ENCODE data around the gene PPFIA4.

Gene PPFIA4

GRCh38 chr1:203045336-203045735 is 19.0 kb downstream of the PPFIA4 start:
- ATAC-seq (no peak), DNase-seq (no peak)
- Mint-ChIP-seq H3K4me3 (no peak overlapping the region), H3K27ac (no peak overlapping the region), H3K27me3 (no peaks in the 10 kb centered on the region), H3K9me3 (no peaks in the 10 kb centered on the region), H3K4me1 (no peaks in the 10 kb centered on the region)

GRCh38 chr1:203045821-203046594 is 19.7 kb downstream of the PPFIA4 start:
- H3K27me3 Mint-ChIP-seq, result peaks cover under 1% of the 10 kb centered on the region
- DNase-seq (no peak), ATAC-seq (no peak)
- no peak overlapping the region for H3K4me3 Mint-ChIP-seq
- H3K27ac Mint-ChIP-seq, result no peak overlapping the region
- no peaks in the 10 kb centered on the region for H3K9me3 Mint-ChIP-seq
- no peaks in the 10 kb centered on the region for H3K4me1 Mint-ChIP-seq

GRCh38 chr1:203046984-203047630 is 20.8 kb downstream of the PPFIA4 start:
- Mint-ChIP-seq H3K9me3 (no peaks in the 10 kb centered on the region), H3K4me3 (no peak overlapping the region), H3K27ac (no peak overlapping the region), H3K27me3 (peaks cover 11% of the 10 kb centered on the region), H3K4me1 (no peaks in the 10 kb centered on the region)
- no peak for ATAC-seq
- DNase-seq, result no peak

- Mint-ChIP-seq H3K27ac (no peak overlapping the region), H3K27me3 (peaks cover 15% of the 10 kb centered on the region), H3K4me3 (no peak overlapping the region), H3K9me3 (no peaks in the 10 kb centered on the region), H3K4me1 (no peaks in the 10 kb centered on the region)
- ATAC-seq (no peak), DNase-seq (no peak)
Observed at GRCh38 chr1:203048086-203048485, 21.8 kb downstream of the PPFIA4 start.

- Mint-ChIP-seq H3K4me1 (no peaks in the 10 kb centered on the region), H3K27ac (no peak overlapping the region), H3K4me3 (no peak overlapping the region), H3K27me3 (peaks cover 15% of the 10 kb centered on the region), H3K9me3 (no peaks in the 10 kb centered on the region)
- ATAC-seq, result no peak
- DNase-seq, result no peak
Observed at GRCh38 chr1:203048555-203049051, 22.3 kb downstream of the PPFIA4 start.

- H3K4me1 Mint-ChIP-seq, result no peaks in the 10 kb centered on the region
- DNase-seq (no peak), ATAC-seq (no peak)
- H3K4me3 Mint-ChIP-seq, result no peak overlapping the region
- no peaks in the 10 kb centered on the region for H3K9me3 Mint-ChIP-seq
- no peak overlapping the region for H3K27ac Mint-ChIP-seq
- H3K27me3 Mint-ChIP-seq, result peaks cover 15% of the 10 kb centered on the region
Observed at GRCh38 chr1:203049077-203049476, 22.8 kb downstream of the PPFIA4 start.

GRCh38 chr1:203049576-203050180 is 23.4 kb downstream of the PPFIA4 start:
- Mint-ChIP-seq H3K4me3 (no peak overlapping the region), H3K27ac (no peak overlapping the region), H3K27me3 (peaks cover 15% of the 10 kb centered on the region), H3K9me3 (no peaks in the 10 kb centered on the region), H3K4me1 (no peaks in the 10 kb centered on the region)
- ATAC-seq, result no peak
- no peak for DNase-seq

GRCh38 chr1:203050826-203051225 is 24.5 kb downstream of the PPFIA4 start:
- DNase-seq (no peak), ATAC-seq (no peak)
- H3K9me3 Mint-ChIP-seq, result no peaks in the 10 kb centered on the region
- no peaks in the 10 kb centered on the region for H3K4me1 Mint-ChIP-seq
- no peak overlapping the region for H3K4me3 Mint-ChIP-seq
- H3K27ac Mint-ChIP-seq, result no peak overlapping the region
- H3K27me3 Mint-ChIP-seq, result peaks cover 15% of the 10 kb centered on the region

- DNase-seq (no peak), ATAC-seq (no peak)
- H3K9me3 Mint-ChIP-seq, result no peaks in the 10 kb centered on the region
- H3K4me1 Mint-ChIP-seq, result no peaks in the 10 kb centered on the region
- H3K4me3 Mint-ChIP-seq, result no peak overlapping the region
- peaks cover 15% of the 10 kb centered on the region for H3K27me3 Mint-ChIP-seq
- no peak overlapping the region for H3K27ac Mint-ChIP-seq
Observed at GRCh38 chr1:203051841-203052324, 25.6 kb downstream of the PPFIA4 start.

- no peaks in the 10 kb centered on the region for H3K4me1 Mint-ChIP-seq
- H3K27me3 Mint-ChIP-seq, result peaks cover 15% of the 10 kb centered on the region
- H3K4me3 Mint-ChIP-seq, result no peak overlapping the region
- DNase-seq, result no peak
- H3K27ac Mint-ChIP-seq, result no peak overlapping the region
- no peak for ATAC-seq
- no peaks in the 10 kb centered on the region for H3K9me3 Mint-ChIP-seq
Observed at GRCh38 chr1:203052601-203053000, 26.3 kb downstream of the PPFIA4 start.

GRCh38 chr1:203054184-203054583 is 27.9 kb downstream of the PPFIA4 start:
- no peaks in the 10 kb centered on the region for H3K9me3 Mint-ChIP-seq
- H3K4me1 Mint-ChIP-seq, result no peaks in the 10 kb centered on the region
- peaks cover 15% of the 10 kb centered on the region for H3K27me3 Mint-ChIP-seq
- no peak overlapping the region for H3K27ac Mint-ChIP-seq
- DNase-seq, result no peak
- ATAC-seq, result no peak
- no peak overlapping the region for H3K4me3 Mint-ChIP-seq

- DNase-seq, result no peak
- H3K9me3 Mint-ChIP-seq, result no peaks in the 10 kb centered on the region
- ATAC-seq, result no peak
- H3K27ac Mint-ChIP-seq, result no peak overlapping the region
- H3K27me3 Mint-ChIP-seq, result peaks cover 15% of the 10 kb centered on the region
- H3K4me3 Mint-ChIP-seq, result no peak overlapping the region
- no peaks in the 10 kb centered on the region for H3K4me1 Mint-ChIP-seq
Observed at GRCh38 chr1:203054642-203055041, 28.4 kb downstream of the PPFIA4 start.

- DNase-seq, result no peak
- no peak overlapping the region for H3K4me3 Mint-ChIP-seq
- no peaks in the 10 kb centered on the region for H3K9me3 Mint-ChIP-seq
- H3K4me1 Mint-ChIP-seq, result no peaks in the 10 kb centered on the region
- H3K27me3 Mint-ChIP-seq, result peaks cover 15% of the 10 kb centered on the region
- no peak overlapping the region for H3K27ac Mint-ChIP-seq
- ATAC-seq, result no peak
Observed at GRCh38 chr1:203055161-203055799, 29.0 kb downstream of the PPFIA4 start.

- H3K4me1 Mint-ChIP-seq, result no peaks in the 10 kb centered on the region
- peaks cover 15% of the 10 kb centered on the region for H3K27me3 Mint-ChIP-seq
- H3K9me3 Mint-ChIP-seq, result no peaks in the 10 kb centered on the region
- DNase-seq, result no peak
- no peak for ATAC-seq
- no peak overlapping the region for H3K4me3 Mint-ChIP-seq
- H3K27ac Mint-ChIP-seq, result no peak overlapping the region
Observed at GRCh38 chr1:203056012-203056411, 29.7 kb downstream of the PPFIA4 start.

GRCh38 chr1:203056516-203056915 is 30.2 kb downstream of the PPFIA4 start:
- H3K9me3 Mint-ChIP-seq, result no peaks in the 10 kb centered on the region
- DNase-seq, result no peak
- H3K4me1 Mint-ChIP-seq, result no peaks in the 10 kb centered on the region
- ATAC-seq, result no peak
- no peak overlapping the region for H3K27ac Mint-ChIP-seq
- H3K27me3 Mint-ChIP-seq, result peaks cover 10% of the 10 kb centered on the region
- no peak overlapping the region for H3K4me3 Mint-ChIP-seq

All from stimulated activated naive CD8-positive, alpha-beta T cell treated with anti-CD3 and anti-CD28 coated beads, Interleukin-15, amount 100 ng/mL, for 72 hours (primary cell).